Keratinocyte (primary cell): ENCODE measurements around the gene CNGA1.
"Not testable (repeated sequence)": the region's sequence is repeated elsewhere in the genome, so short reads cannot be mapped to it uniquely, and the experiment has no call there.

ENCODE experiments used
- CTCF ChIP-seq, 3 experiments: IDR thresholded peaks in 1 of 3; conservative IDR thresholded peaks in 1 of 3; optimal IDR thresholded peaks in 1 of 3; 2 replicates in 2 of 3; 3 replicates in 1 of 3; pipeline versions ENCODE3 to v1.5.1; 2011; ENCODE audit warnings: low read length in 3 of 3, mild to moderate bottlenecking in 3 of 3, moderate library complexity in 2 of 3, control low read depth in 1 of 3, inconsistent platforms in 1 of 3; ENCODE audit not compliant: insufficient read depth in 2 of 3; ENCODE audit errors: extremely low read depth in 1 of 3
- EZH2 ChIP-seq: IDR thresholded peaks from one replicate; pipeline ENCODE4 v1.6.1; 2012; ENCODE audit warnings: inconsistent platforms, mild to moderate bottlenecking, low read length, moderate library complexity

GRCh38 chr4:48003568-48003967 lies 12.9 kb downstream of the CNGA1 start:
- not testable (repeated sequence) for TF ChIP-seq EZH2
- TF ChIP-seq CTCF (optimal IDR thresholded peaks at IDR 0.05 in 1 of 3, IDR thresholded peaks at IDR 0.05 in 1 of 3, conservative IDR thresholded peaks at IDR 0.05 in 1 of 3; ENCODE audit: extremely low read depth in 1 of 3, insufficient read depth in 2 of 3, low read length in 3 of 3), result peak; percentile 31 to 52 (median 46)
